Activated T-cell treated with anti-CD3 and anti-CD28 coated beads, Interleukin-2, amount 50 U/mL, for 1 hour (primary cell): ENCODE results near the gene C2CD5.

ENCODE experiments used
- DNase-seq: peaks from one replicate; pipeline ENCODE4 v3.0.0-alpha.2; 2020

C2CD5 gene

GRCh38 chr12:22409377-22410164 lies 134.8 kb downstream of the C2CD5 start:
- peak; percentile 40 for DNase-seq

- DNase-seq, result no peak
Observed at GRCh38 chr12:22408610-22409376, 135.5 kb downstream of the C2CD5 start.

- DNase-seq, result no peak
Observed at GRCh38 chr12:22407397-22407796, 136.9 kb downstream of the C2CD5 start.

GRCh38 chr12:22406627-22407026 lies 137.7 kb downstream of the C2CD5 start:
- no peak for DNase-seq

GRCh38 chr12:22399464-22400180 lies 144.7 kb downstream of the C2CD5 start:
- no peak for DNase-seq
